Neural progenitor cell (in vitro differentiated cells): ENCODE results near the gene LTB4R. TPM values are rescaled to one million over a fixed set of nuclear protein-coding genes. Genes with fewer than 3 reads are reported as not detected.

ENCODE experiments used
- DNase-seq: peaks from one replicate; pipeline ENCODE4 v3.0.0-alpha.2; 2016; ENCODE audit warnings: low spot score
- H2AFZ ChIP-seq: fragments of 200-600 bp; sonication (generic); replicated peaks from 2 replicates; pipeline ENCODE4 v1.6.1; 2016; ENCODE audit warnings: antibody characterized with exemption
- H3F3A ChIP-seq: fragments of 200-600 bp; sonication (generic); 2 replicates; pipeline ENCODE4 v1.6.1; 2016; ENCODE audit warnings: antibody characterized with exemption, low read depth
- H3K27ac ChIP-seq: fragments of 200-600 bp; sonication (generic); 2 replicates; pipeline ENCODE4 v1.5.1; 2016; ENCODE audit warnings: mild to moderate bottlenecking
- H3K27me3 ChIP-seq: fragments of 200-600 bp; sonication (generic); 2 replicates; pipeline ENCODE4 v1.6.1; 2016; ENCODE audit warnings: mild to moderate bottlenecking, moderate library complexity
- H3K36me3 ChIP-seq: fragments of 200-600 bp; sonication (generic); 2 replicates; pipeline ENCODE4 v1.5.1; 2016
- H3K4me1 ChIP-seq: fragments of 200-600 bp; sonication (generic); 2 replicates; pipeline ENCODE4 v1.6.1; 2016; ENCODE audit warnings: mixed run types
- H3K4me2 ChIP-seq: fragments of 200-600 bp; sonication (generic); 2 replicates; pipeline ENCODE4 v1.6.1; 2016
- H3K4me3 ChIP-seq: fragments of 200-600 bp; sonication (generic); 2 replicates; pipeline ENCODE4 v1.5.1; 2016
- H3K79me2 ChIP-seq: fragments of 200-600 bp; sonication (generic); 2 replicates; pipeline ENCODE4 v1.6.1; 2016; ENCODE audit warnings: low read depth
- H3K9ac ChIP-seq: fragments of 200-600 bp; sonication (generic); 2 replicates; pipeline ENCODE4 v1.6.1; 2016
- H3K9me3 ChIP-seq: fragments of 200-600 bp; sonication (generic); 2 replicates; pipeline ENCODE4 v1.5.1; 2016; ENCODE audit warnings: low read depth
- H4K20me1 ChIP-seq: fragments of 200-600 bp; sonication (generic); 2 replicates; pipeline ENCODE4 v1.6.1; 2016; ENCODE audit warnings: low read depth
- H3K27ac Mint-ChIP-seq: 3 replicates; pipeline ENCODE4 v1.8.0; 2021; ENCODE audit warnings: mixed read lengths
- H3K27me3 Mint-ChIP-seq: 2 replicates; pipeline ENCODE4 v1.8.0; 2022; ENCODE audit warnings: low read depth, mild to moderate bottlenecking, inconsistent platforms, moderate library complexity, mixed read lengths; ENCODE audit not compliant: insufficient read depth
- H3K36me3 Mint-ChIP-seq: 3 replicates; pipeline ENCODE4 v1.8.0; 2021; ENCODE audit warnings: mixed read lengths
- H3K4me1 Mint-ChIP-seq: 3 replicates; pipeline ENCODE4 v1.8.0; 2021; ENCODE audit warnings: mixed read lengths
- H3K4me3 Mint-ChIP-seq: 3 replicates; pipeline ENCODE4 v1.8.0; 2021; ENCODE audit warnings: mild to moderate bottlenecking, moderate library complexity, mixed read lengths
- H3K9me3 Mint-ChIP-seq: 3 replicates; pipeline ENCODE4 v1.8.0; 2020; ENCODE audit warnings: mixed read lengths
- CTCF ChIP-seq: fragments of 200-600 bp; sonication (generic); IDR thresholded peaks from 2 replicates; pipeline ENCODE4 v1.5.1; 2017; ENCODE audit warnings: antibody characterized with exemption, mild to moderate bottlenecking
- EZH2 ChIP-seq: fragments of 200-600 bp; sonication (generic); IDR thresholded peaks from 2 replicates; pipeline ENCODE4 v1.6.1; 2017; ENCODE audit warnings: antibody characterized with exemption, mild to moderate bottlenecking, moderate library complexity
- EZH2phosphoT487 ChIP-seq: fragments of 200-600 bp; sonication (generic); IDR thresholded peaks from 2 replicates; pipeline ENCODE4 v1.6.1; 2017; ENCODE audit warnings: antibody characterized with exemption
- total RNA-seq: library from RNA; depleted of rRNA; stranded (reverse); fragments of >200 nt; gene quantifications from 2 replicates; pipeline ENCODE4 v1.2.3, GENCODE V29; 2015; ENCODE audit warnings: low replicate concordance

LTB4R gene
- total RNA-seq, 1 donor from 2014 or later, result 1.9 TPM

DNA sequence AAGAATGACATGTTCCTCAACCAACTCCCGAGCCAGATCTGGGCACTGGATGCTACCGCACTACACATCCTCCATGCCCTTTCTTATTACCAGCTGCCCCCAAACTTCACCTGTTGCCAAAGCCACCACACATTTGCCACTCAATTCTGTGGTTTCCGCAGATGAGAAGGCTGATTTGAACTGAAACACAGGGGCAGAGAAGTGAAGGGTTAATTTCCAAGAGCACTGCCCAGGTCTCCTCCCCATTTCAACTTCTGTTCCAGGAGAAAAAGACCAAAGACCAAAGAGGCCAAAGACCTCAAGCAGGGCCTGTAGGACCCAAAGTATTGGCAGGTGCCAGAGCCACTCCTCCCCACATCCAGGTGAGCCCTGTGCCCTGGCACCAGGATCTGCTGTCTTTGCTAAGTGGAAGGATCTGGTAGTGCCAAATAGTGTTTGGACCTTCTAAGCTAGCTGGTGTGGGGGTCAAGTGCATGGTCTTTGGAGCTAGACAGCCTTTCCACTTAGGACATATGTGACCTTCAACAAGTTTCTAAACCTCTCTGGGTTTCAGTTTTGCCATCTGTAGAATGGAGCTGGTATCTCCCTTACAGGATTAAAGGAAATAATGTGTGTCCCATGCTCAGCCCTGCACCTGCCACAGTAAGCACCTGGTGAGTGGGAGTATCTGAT is 19.7 kb upstream of the LTB4R start:
- TF ChIP-seq CTCF (no peak), EZH2phosphoT487 (no peak), EZH2 (no peak)
- no peak overlapping the region for H3K4me2 ChIP-seq
- no peak overlapping the region for H3K4me3 Mint-ChIP-seq
- no peak overlapping the region for H3K27ac ChIP-seq
- H3K36me3 Mint-ChIP-seq, result peaks cover 7% of the 10 kb centered on the region
- no peaks in the 10 kb centered on the region for H3F3A ChIP-seq
- no peak overlapping the region for H3K9ac ChIP-seq
- H3K4me1 Mint-ChIP-seq, result no peaks in the 10 kb centered on the region
- H4K20me1 ChIP-seq, result no peaks in the 10 kb centered on the region
- no peaks in the 10 kb centered on the region for H3K9me3 ChIP-seq
- no peaks in the 10 kb centered on the region for H3K27me3 ChIP-seq
- H3K79me2 ChIP-seq, result no peaks in the 10 kb centered on the region
- no peaks in the 10 kb centered on the region for H3K4me1 ChIP-seq
- H3K27me3 Mint-ChIP-seq, result no peaks in the 10 kb centered on the region
- H2AFZ ChIP-seq, result no peak overlapping the region
- H3K9me3 Mint-ChIP-seq, result no peaks in the 10 kb centered on the region
- H3K4me3 ChIP-seq, result no peak overlapping the region
- H3K27ac Mint-ChIP-seq, result no peak overlapping the region
- no peak for DNase-seq
- no peaks in the 10 kb centered on the region for H3K36me3 ChIP-seq

- no peaks in the 10 kb centered on the region for H3K9me3 ChIP-seq
- Mint-ChIP-seq H3K27me3 (no peaks in the 10 kb centered on the region), H3K27ac (no peak overlapping the region), H3K9me3 (no peaks in the 10 kb centered on the region), H3K4me3 (no peak overlapping the region), H3K4me1 (peaks cover 2% of the 10 kb centered on the region), H3K36me3 (peaks cover 7% of the 10 kb centered on the region)
- H3K4me3 ChIP-seq, result no peak overlapping the region
- H3K27me3 ChIP-seq, result no peaks in the 10 kb centered on the region
- TF ChIP-seq EZH2 (no peak), EZH2phosphoT487 (no peak), CTCF (no peak)
- no peaks in the 10 kb centered on the region for H4K20me1 ChIP-seq
- no peaks in the 10 kb centered on the region for H3K36me3 ChIP-seq
- H2AFZ ChIP-seq, result no peak overlapping the region
- no peaks in the 10 kb centered on the region for H3K4me1 ChIP-seq
- no peaks in the 10 kb centered on the region for H3K79me2 ChIP-seq
- no peak overlapping the region for H3K27ac ChIP-seq
- peak overlapping the region; percentile 49 for H3K9ac ChIP-seq
- peaks cover 2% of the 10 kb centered on the region for H3F3A ChIP-seq
- H3K4me2 ChIP-seq, result no peak overlapping the region
- DNase-seq, result no peak
Measured at GRCh38 chr14:24292118-24292807, 19.0 kb upstream of the LTB4R start.

GRCh38 chr14:24293525-24293924 is 17.8 kb upstream of the LTB4R start:
- Mint-ChIP-seq H3K4me3 (no peak overlapping the region), H3K9me3 (no peaks in the 10 kb centered on the region), H3K27ac (no peak overlapping the region), H3K27me3 (no peaks in the 10 kb centered on the region), H3K4me1 (peaks cover 6% of the 10 kb centered on the region), H3K36me3 (peaks cover 7% of the 10 kb centered on the region)
- Histone ChIP-seq H3K9ac (no peak overlapping the region), H4K20me1 (no peaks in the 10 kb centered on the region), H2AFZ (no peak overlapping the region), H3K9me3 (no peaks in the 10 kb centered on the region), H3K36me3 (no peaks in the 10 kb centered on the region), H3K27me3 (no peaks in the 10 kb centered on the region), H3K4me3 (no peak overlapping the region), H3K4me2 (no peak overlapping the region), H3K79me2 (no peaks in the 10 kb centered on the region), H3F3A (peaks cover 8% of the 10 kb centered on the region), H3K27ac (no peak overlapping the region), H3K4me1 (peaks cover under 1% of the 10 kb centered on the region)
- no peak for DNase-seq
- TF ChIP-seq EZH2, result no peak
- no peak for TF ChIP-seq CTCF
